ENCODE data around the gene EFNA5.

The EFNA5 gene

DNA sequence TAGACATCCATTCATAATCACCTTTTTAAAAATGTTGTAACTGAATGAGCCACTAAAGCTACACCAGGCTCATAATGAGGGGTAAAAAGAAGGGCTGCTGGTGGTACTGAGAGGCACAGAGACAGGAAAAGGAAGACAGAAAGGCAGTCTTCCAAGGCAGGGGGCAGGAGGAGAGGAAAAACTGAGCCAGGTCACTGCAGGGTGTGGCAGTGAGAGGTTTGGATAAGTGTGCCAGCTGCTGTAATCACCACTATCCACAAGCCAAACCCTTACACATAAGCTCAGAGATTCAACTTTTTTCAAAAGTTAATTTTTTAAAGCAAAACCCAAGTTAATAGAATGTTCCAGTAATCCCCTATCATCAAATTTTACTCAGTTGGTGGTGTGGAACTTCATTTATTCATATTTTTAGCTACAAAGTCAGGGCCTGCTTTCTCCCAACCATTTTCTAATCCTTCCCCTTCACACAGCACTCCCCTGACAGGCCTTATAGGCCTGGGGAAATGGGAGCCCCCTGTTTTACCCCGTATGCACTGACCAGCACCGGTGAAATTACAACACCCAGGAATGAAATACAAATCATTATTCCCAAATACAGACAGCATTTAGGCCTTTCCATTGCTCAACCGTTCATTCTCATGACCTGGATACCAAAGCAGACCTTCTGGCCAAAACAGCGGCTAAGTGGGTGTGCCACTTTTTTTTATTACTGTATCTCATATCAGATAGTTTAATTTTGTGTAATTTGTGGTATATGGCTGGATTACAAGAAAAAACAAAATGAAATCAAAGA, 76.3 kb downstream of the EFNA5 start:
- TF ChIP-seq GATA2 (IDR thresholded peaks at IDR 0.05; ENCODE audit: low read depth, low read length) (no peak), GATA3 (IDR thresholded peaks at IDR 0.05; ENCODE audit: low read depth, low read length) (no peak)

GRCh38 chr5:107593009-107593408, 77.7 kb downstream of the EFNA5 start:
- peak; percentile 39; the same call in 1 of the 2 replicates for TF ChIP-seq GATA2 (IDR thresholded peaks at IDR 0.05; ENCODE audit: low read depth, low read length)
- no peak for TF ChIP-seq GATA3 (IDR thresholded peaks at IDR 0.05; ENCODE audit: low read depth, low read length)

DNA sequence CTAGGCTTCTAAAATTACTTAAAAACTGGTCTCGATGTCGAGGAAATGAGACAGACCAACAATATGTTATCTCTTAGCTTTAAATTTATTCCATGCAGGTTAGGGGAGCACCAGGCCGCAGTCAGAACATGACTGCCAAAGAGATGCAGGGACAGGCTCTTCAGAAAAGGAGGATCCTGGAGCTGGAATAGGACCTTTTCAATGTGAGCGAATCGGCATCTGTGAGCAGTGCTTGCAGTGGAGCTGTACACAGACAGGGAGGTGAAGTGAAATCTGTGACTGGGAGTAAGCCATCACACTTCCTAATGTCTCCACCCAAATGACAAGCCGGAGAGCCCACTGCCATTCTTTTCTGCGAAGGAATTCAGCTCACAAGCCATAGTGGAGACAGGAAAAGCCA, 78.2 kb downstream of the EFNA5 start:
- TF ChIP-seq GATA3 (IDR thresholded peaks at IDR 0.05; ENCODE audit: low read depth, low read length) (no peak), GATA2 (IDR thresholded peaks at IDR 0.05; ENCODE audit: low read depth, low read length) (no peak)

- TF ChIP-seq GATA2 (IDR thresholded peaks at IDR 0.05; ENCODE audit: low read depth, low read length) (no peak), GATA3 (IDR thresholded peaks at IDR 0.05; ENCODE audit: low read depth, low read length) (no peak)
These were observed 80.1 kb downstream of the EFNA5 start for GRCh38 chr5:107590686-107591085.

DNA sequence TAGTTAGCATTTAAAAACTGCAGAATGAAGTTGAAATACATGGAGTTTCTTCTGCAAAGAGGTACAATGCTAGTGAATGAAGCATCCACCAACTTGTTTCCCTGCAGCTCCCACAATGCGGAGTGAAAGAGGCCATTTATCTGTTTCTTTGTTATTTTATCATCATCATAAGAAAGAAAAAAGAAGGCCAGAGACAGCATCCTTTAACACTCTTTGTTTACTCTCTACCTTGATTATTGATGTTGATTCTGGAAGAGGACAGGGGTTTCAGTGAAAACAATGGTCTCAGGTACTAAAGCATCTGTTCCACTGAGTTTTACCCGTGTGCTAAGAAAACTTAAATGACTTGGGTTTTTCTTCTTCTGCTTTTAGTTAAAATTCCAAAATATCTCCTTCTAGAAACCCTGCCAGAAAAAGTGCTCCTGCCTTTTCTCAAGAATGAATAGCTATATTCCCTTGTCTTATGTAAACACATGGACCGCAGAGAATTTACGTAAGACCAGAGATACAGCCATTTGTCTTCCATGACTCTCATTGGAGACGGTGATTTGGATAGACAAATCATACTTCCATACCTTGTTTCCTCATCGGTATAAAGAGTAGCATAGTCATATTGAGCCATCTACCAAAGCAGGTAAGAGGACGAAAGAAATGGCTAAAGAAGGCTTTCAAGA, 81.1 kb downstream of the EFNA5 start:
- TF ChIP-seq GATA3 (IDR thresholded peaks at IDR 0.05; ENCODE audit: low read depth, low read length) (no peak), GATA2 (IDR thresholded peaks at IDR 0.05; ENCODE audit: low read depth, low read length) (no peak)

GRCh38 chr5:107582625-107583024, 88.1 kb downstream of the EFNA5 start:
- no peak for TF ChIP-seq GATA2 (IDR thresholded peaks at IDR 0.05; ENCODE audit: low read depth, low read length)
- no peak for TF ChIP-seq GATA3 (IDR thresholded peaks at IDR 0.05; ENCODE audit: low read depth, low read length)

DNA sequence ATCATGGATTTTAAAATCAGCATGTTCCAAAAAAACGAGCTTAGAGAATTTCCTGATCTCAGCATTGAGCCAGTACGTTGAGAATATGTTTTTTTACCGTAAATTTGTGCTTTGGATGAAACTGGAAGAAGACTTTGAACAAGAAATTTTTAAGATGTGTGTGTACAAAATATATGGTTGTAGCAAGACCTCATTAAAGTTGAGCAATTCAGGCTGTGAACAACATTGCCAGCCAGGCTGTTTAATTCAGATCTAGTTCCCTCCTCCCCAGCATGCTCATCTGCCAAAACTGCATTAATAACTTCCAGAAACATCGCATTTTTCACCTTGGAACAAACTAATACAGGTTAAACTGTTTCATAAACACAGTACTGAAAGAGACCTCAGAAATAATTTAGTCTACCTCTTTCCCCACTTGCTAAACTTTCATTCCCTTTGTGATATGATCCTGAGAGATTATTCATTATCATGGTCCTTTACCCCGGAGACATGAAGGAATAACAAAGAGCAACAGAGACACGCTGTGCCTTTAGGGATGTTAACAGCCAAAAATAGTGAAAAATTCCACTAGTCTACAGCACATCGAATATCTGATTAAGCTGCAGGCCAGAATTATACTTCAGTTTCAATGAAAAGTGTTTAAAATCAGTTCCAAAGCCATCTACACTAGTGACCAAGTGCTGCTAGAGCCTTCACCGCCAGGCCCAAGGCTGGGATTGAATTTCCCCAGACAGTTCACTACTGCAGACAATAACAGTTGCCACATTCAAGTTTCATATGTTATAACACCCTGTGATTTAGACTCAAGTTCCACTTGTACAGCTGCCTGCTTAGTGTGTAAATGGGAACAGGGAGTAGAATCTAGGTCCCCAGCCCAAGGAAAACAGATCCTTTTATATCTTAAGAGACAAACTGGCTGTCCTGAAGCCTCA, 89.6 kb downstream of the EFNA5 start:
- TF ChIP-seq GATA2 (IDR thresholded peaks at IDR 0.05; ENCODE audit: low read depth, low read length), result no peak
- no peak for TF ChIP-seq GATA3 (IDR thresholded peaks at IDR 0.05; ENCODE audit: low read depth, low read length)

GRCh38 chr5:107578051-107578635, 92.6 kb downstream of the EFNA5 start:
- TF ChIP-seq GATA2 (IDR thresholded peaks at IDR 0.05; ENCODE audit: low read depth, low read length), result no peak
- TF ChIP-seq GATA3 (IDR thresholded peaks at IDR 0.05; ENCODE audit: low read depth, low read length), result no peak

DNA sequence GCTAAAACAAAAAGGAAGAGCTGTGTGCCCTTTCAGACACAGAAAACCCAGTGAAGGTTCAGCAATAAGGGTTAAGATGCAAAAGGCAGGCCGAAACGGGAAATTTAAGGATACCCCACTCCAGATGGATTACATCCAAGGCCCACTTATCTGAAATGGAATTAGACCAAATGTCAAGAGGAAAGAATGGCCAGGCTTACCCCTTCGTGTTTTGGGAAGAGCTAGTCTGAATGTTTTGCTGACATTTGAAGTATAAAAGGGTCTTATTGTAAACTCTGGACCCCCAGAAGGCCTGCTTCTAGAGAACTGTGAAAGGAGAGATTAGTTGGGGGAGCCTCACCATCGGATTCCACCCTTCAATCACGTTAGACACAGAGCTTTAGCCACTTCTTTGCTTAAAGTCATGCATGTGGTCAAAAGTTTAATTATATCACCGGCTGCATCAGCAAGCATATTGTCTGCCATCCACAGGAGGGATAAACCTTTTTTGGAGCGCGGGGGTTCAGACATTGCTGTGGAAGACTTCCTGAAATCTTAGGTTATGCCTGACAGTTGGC, 93.3 kb downstream of the EFNA5 start:
- TF ChIP-seq GATA2 (IDR thresholded peaks at IDR 0.05; ENCODE audit: low read depth, low read length) (no peak), GATA3 (IDR thresholded peaks at IDR 0.05; ENCODE audit: low read depth, low read length) (no peak)

GRCh38 chr5:107576736-107577393, 93.9 kb downstream of the EFNA5 start:
- TF ChIP-seq GATA2 (IDR thresholded peaks at IDR 0.05; ENCODE audit: low read depth, low read length), result no peak
- TF ChIP-seq GATA3 (IDR thresholded peaks at IDR 0.05; ENCODE audit: low read depth, low read length), result no peak

- no peak for TF ChIP-seq GATA3 (IDR thresholded peaks at IDR 0.05; ENCODE audit: low read depth, low read length)
- TF ChIP-seq GATA2 (IDR thresholded peaks at IDR 0.05; ENCODE audit: low read depth, low read length), result no peak
These were observed 94.6 kb downstream of the EFNA5 start for GRCh38 chr5:107576155-107576554.

DNA sequence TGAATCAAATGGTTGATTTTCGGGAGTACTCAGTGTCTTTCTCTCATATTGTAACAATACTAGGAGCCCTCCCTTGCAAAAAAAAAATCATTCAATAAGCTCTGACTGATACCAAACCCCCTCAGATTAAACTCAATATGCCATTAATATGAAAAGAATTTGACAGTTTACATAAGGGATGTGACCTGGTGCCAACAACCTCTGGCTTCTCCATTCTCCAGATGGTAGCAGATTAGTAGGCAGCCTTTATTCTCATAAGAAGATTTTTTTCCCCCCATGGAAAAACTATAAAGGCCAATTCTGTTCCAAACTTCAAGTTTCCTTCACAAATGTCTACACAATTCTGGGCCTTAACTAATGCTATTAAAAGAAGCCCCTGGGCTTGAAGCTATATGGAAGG, 96.5 kb downstream of the EFNA5 start:
- TF ChIP-seq GATA3 (IDR thresholded peaks at IDR 0.05; ENCODE audit: low read depth, low read length) (no peak), GATA2 (IDR thresholded peaks at IDR 0.05; ENCODE audit: low read depth, low read length) (no peak)

Data from SH-SY5Y (cell line).